ENCODE data around the gene MYEF2. TPM values are rescaled to one million over a fixed set of nuclear protein-coding genes. Genes with fewer than 3 reads are reported as not detected.

The MYEF2 gene
- total and polyA plus RNA-seq, 2 of the 13 experiments (the other 11 are each of a cell fraction or from before 2014, with no cell fraction given), result 10.3 to 10.5 TPM

GRCh38 chr15:48087844-48088243, 90.3 kb downstream of the MYEF2 start:
- TF ChIP-seq ZNF850 (CRISPR knock-in tag; conservative IDR thresholded peaks at IDR 0.05) (no peak), NFIC (IDR thresholded peaks at IDR 0.05; ENCODE audit: low read length) (no peak), ZHX1 (CRISPR knock-in tag; IDR thresholded peaks at IDR 0.05; ENCODE audit: low read depth) (no peak), ZSCAN21 (CRISPR knock-in tag; IDR thresholded peaks at IDR 0.05; ENCODE audit: borderline replicate concordance) (no peak), RBAK (CRISPR knock-in tag; IDR thresholded peaks at IDR 0.05) (no peak), EED (CRISPR knock-in tag; IDR thresholded peaks at IDR 0.05) (no peak), HDAC6 (IDR thresholded peaks at IDR 0.05; ENCODE audit: low read depth, low read length) (no peak), ZNF383 (CRISPR knock-in tag; IDR thresholded peaks at IDR 0.05; ENCODE audit: borderline replicate concordance) (no peak), KDM5B (CRISPR knock-in tag; IDR thresholded peaks at IDR 0.05; ENCODE audit: borderline replicate concordance) (no peak), ZSCAN22 (CRISPR knock-in tag; IDR thresholded peaks at IDR 0.05) (no peak), ZNF253 (CRISPR knock-in tag; IDR thresholded peaks at IDR 0.05; ENCODE audit: borderline replicate concordance) (no peak), NCOA5 (CRISPR knock-in tag; IDR thresholded peaks at IDR 0.05) (no peak), TMF1 (CRISPR knock-in tag; IDR thresholded peaks at IDR 0.05; ENCODE audit: low read depth) (no peak), ZFP82 (CRISPR knock-in tag; IDR thresholded peaks at IDR 0.05; ENCODE audit: borderline replicate concordance) (no peak)
- TF ChIP-seq, protein P1, sequence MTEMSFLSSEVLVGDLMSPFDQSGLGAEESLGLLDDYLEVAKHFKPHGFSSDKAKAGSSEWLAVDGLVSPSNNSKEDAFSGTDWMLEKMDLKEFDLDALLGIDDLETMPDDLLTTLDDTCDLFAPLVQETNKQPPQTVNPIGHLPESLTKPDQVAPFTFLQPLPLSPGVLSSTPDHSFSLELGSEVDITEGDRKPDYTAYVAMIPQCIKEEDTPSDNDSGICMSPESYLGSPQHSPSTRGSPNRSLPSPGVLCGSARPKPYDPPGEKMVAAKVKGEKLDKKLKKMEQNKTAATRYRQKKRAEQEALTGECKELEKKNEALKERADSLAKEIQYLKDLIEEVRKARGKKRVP (CRISPR knock-in tag; IDR thresholded peaks at IDR 0.05), result no peak
- POLR2A ChIA-PET, result no interaction called here
- H3K36me3 ChIP-seq (replicated peaks in 1 of 2; ENCODE audit: control insufficient read depth in 1 of 2, insufficient read depth in 2 of 2, low read length in 2 of 2), result no peaks in the 10 kb centered on the region
- no peak overlapping the region for H3K27ac ChIP-seq (ENCODE audit: extremely low read length, insufficient read depth, low read length)
- BruUV-seq (replicated peaks), result no TSS peak
- intact Hi-C loops (cut with micrococcal nuclease; ENCODE audit: unreplicated experiment), result no loop called here
- H2AFZ ChIP-seq (ENCODE audit: low read length), result no peak overlapping the region
- H3K4me1 ChIP-seq (ENCODE audit: insufficient read depth, low read length), result no peaks in the 10 kb centered on the region
- H4K20me1 ChIP-seq (ENCODE audit: insufficient read depth, low read length), result no peaks in the 10 kb centered on the region
- no peak overlapping the region for H3K9ac ChIP-seq (ENCODE audit: insufficient read depth, low read depth, low read length)
- FAIRE-seq, result no peak
- no peak overlapping the region for H3K4me2 ChIP-seq (ENCODE audit: low read depth, low read length)
- CTCF ChIA-PET (ENCODE audit: low intra/inter-chr PET ratio, low total read pairs), result no interaction called here
- no peaks in the 10 kb centered on the region for H3K9me3 ChIP-seq (ENCODE audit: low read length)
- no peak overlapping the region for H3K4me3 ChIP-seq (replicated peaks in 1 of 3; ENCODE audit: insufficient read depth in 1 of 3, low read depth in 2 of 3, low read length in 3 of 3)
- ATAC-seq, result no peak
- in situ Hi-C loops (cut with HindIII; ENCODE audit: extremely low pct_ligation_motif_present, low pct_unique_long_range_greater_than_20kb), result loop anchor here (10.0 kb wide), 1 partner anchor 893 kb away; no protein-coding TSS in a partner anchor
- whole genome bisulfite sequencing (ENCODE audit: low lambda C conversion rate), result 4% methylated on average over 3 of the region's 3 CpGs
- H3K27me3 ChIP-seq (ENCODE audit: control insufficient read depth in 1 of 2, insufficient read depth in 2 of 2, low read length in 2 of 2), result 0 out of 5 replicates have a peak, but pooled peaks cover 0 to 3% of the 10 kb centered on the region in 2 experiments
- no peak for DNase-seq (ENCODE audit: low spot score)
- no peaks in the 10 kb centered on the region for H3K79me2 ChIP-seq (ENCODE audit: insufficient read depth, low read length)
